ENCODE data around the gene PSME3. TPM values are rescaled to one million over a fixed set of nuclear protein-coding genes. Genes with fewer than 3 reads are reported as not detected.

Gene PSME3
- total and polyA plus RNA-seq, 2 of the 13 experiments (the other 11 are each of a cell fraction or from before 2014, with no cell fraction given) = 66.3 to 135 TPM

DNA sequence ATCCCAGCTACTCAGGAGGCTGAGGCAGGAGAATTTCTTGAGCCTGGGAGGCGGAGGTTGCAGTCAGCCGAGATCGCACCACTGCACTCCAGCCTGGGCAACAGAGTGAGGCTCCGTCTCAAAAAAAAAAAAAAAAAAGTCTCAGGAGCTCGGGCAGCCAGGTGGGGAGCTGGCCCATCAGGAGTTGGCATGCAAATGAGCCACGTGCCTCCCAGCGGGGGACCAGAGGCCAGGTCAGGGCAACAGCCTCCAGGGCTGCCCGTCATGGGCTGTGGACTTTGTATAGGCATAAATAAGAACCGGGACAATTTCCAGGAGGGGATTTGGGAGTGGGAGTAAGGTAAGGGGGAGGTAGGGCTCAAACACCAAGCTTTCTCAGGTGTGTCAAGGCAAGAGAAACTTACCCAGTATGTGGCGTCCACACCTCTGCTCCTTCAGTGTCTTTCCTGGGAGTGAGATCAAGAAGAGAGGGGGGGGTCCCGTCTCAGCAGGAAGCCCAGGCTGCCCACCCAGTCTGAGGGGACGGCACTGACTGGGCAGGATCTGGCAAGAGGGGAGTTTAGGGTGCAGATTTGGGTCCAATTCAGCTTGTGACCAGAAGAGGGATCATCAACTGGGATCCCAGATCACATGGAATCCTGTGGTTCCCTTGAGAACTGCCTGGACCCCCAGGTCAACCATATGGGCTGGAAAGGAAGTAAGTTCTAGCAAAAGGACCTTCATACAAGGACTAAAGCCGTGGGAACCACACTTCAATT lies 45.1 kb downstream of the PSME3 start (continued):
- TF ChIP-seq, protein P1, sequence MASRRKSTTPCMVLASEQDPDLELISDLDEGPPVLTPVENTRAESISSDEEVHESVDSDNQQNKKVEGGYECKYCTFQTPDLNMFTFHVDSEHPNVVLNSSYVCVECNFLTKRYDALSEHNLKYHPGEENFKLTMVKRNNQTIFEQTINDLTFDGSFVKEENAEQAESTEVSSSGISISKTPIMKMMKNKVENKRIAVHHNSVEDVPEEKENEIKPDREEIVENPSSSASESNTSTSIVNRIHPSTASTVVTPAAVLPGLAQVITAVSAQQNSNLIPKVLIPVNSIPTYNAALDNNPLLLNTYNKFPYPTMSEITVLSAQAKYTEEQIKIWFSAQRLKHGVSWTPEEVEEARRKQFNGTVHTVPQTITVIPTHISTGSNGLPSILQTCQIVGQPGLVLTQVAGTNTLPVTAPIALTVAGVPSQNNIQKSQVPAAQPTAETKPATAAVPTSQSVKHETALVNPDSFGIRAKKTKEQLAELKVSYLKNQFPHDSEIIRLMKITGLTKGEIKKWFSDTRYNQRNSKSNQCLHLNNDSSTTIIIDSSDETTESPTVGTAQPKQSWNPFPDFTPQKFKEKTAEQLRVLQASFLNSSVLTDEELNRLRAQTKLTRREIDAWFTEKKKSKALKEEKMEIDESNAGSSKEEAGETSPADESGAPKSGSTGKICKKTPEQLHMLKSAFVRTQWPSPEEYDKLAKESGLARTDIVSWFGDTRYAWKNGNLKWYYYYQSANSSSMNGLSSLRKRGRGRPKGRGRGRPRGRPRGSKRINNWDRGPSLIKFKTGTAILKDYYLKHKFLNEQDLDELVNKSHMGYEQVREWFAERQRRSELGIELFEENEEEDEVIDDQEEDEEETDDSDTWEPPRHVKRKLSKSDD (CRISPR knock-in tag; IDR thresholded peaks at IDR 0.05; ENCODE audit: low read depth) = no peak
- TF ChIP-seq ZMAT3 (CRISPR knock-in tag; conservative IDR thresholded peaks at IDR 0.05) (peak; percentile 55; the same call in 1 of the 2 replicates), ZNF263 (CRISPR knock-in tag; IDR thresholded peaks at IDR 0.05) (no peak), NFAT5 (CRISPR knock-in tag; IDR thresholded peaks at IDR 0.05) (no peak), POGZ (CRISPR knock-in tag; IDR thresholded peaks at IDR 0.05) (no peak), SPEN (CRISPR knock-in tag; IDR thresholded peaks at IDR 0.05; ENCODE audit: low read depth) (peak; percentile 75; the same call in 1 of the 2 replicates), ZFP37 (CRISPR knock-in tag; IDR thresholded peaks at IDR 0.05; ENCODE audit: borderline replicate concordance) (no peak), ZNF256 (CRISPR knock-in tag; conservative IDR thresholded peaks at IDR 0.05) (no peak), ATM (IDR thresholded peaks at IDR 0.05; ENCODE audit: borderline replicate concordance) (no peak), SETDB1 (CRISPR knock-in tag; IDR thresholded peaks at IDR 0.05; ENCODE audit: borderline replicate concordance) (no peak), ZNF7 (CRISPR knock-in tag; IDR thresholded peaks at IDR 0.05) (no peak), GRHL1 (CRISPR knock-in tag; conservative IDR thresholded peaks at IDR 0.05) (no peak), PRMT3 (CRISPR knock-in tag; IDR thresholded peaks at IDR 0.05; ENCODE audit: borderline replicate concordance, low read depth) (no peak), ZNF556 (CRISPR knock-in tag; IDR thresholded peaks at IDR 0.05; ENCODE audit: borderline replicate concordance) (no peak)
- TF ChIP-seq, protein P2, sequence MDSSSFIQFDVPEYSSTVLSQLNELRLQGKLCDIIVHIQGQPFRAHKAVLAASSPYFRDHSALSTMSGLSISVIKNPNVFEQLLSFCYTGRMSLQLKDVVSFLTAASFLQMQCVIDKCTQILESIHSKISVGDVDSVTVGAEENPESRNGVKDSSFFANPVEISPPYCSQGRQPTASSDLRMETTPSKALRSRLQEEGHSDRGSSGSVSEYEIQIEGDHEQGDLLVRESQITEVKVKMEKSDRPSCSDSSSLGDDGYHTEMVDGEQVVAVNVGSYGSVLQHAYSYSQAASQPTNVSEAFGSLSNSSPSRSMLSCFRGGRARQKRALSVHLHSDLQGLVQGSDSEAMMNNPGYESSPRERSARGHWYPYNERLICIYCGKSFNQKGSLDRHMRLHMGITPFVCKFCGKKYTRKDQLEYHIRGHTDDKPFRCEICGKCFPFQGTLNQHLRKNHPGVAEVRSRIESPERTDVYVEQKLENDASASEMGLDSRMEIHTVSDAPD (CRISPR knock-in tag; IDR thresholded peaks at IDR 0.05) = no peak
- TF ChIP-seq, protein P3, sequence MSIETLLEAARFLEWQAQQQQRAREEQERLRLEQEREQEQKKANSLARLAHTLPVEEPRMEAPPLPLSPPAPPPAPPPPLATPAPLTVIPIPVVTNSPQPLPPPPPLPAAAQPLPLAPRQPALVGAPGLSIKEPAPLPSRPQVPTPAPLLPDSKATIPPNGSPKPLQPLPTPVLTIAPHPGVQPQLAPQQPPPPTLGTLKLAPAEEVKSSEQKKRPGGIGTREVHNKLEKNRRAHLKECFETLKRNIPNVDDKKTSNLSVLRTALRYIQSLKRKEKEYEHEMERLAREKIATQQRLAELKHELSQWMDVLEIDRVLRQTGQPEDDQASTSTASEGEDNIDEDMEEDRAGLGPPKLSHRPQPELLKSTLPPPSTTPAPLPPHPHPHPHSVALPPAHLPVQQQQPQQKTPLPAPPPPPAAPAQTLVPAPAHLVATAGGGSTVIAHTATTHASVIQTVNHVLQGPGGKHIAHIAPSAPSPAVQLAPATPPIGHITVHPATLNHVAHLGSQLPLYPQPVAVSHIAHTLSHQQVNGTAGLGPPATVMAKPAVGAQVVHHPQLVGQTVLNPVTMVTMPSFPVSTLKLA (IDR thresholded peaks at IDR 0.05) = peak; percentile 59; the same call in 1 of the 2 replicates

Data from HepG2 (cell line).